GM19240 (cell line): ENCODE measurements around the gene SNAP29.
"Not testable (repeated sequence)": the region's sequence is repeated elsewhere in the genome, so short reads cannot be mapped to it uniquely, and the experiment has no call there.

Source experiments
- DNase-seq: peaks from one replicate; pipeline ENCODE4 v3.0.0; 2011; ENCODE audit warnings: low spot score; ENCODE audit not compliant: insufficient read length

Gene SNAP29

GRCh38 chr22:20834725-20835124, 24.1 kb upstream of the SNAP29 start:
- DNase-seq: no peak

DNA sequence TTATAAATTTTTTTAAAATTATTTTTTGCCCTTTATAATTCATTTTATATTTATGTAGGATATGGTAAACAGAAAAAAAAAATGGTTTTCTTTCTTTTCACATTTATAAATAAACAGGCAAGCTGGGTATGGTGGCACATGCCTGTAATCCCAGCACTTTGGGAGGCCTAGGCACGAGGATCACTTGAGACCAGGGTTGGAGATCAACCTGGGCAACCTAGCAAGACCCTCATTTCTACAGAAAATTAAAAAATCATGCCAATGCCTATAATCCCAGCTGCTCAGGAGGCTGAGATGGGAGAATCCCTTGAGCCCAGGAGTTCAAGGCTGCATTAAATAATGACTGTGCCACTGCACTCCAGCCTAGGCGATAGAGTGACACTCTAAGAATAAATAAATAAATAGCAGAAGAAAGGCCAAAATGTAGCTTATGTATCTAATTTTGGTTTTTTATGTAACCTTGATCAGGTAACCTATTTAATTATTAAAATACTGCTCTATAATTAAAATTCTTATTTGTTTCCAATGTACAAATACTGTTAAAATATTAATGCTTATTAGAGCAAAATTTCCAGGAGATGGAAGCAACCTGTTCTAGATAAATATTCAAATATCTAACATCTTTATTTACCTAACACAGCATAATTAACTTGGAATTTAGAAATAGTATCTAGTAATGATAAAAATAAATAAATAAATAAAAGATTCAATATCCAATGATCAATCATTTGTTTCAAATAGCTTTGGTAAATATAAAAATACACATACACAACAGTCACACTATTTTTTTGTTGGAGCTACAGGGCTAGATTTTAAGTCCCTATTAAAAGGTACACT, 21.6 kb upstream of the SNAP29 start:
- no peak for DNase-seq

DNA sequence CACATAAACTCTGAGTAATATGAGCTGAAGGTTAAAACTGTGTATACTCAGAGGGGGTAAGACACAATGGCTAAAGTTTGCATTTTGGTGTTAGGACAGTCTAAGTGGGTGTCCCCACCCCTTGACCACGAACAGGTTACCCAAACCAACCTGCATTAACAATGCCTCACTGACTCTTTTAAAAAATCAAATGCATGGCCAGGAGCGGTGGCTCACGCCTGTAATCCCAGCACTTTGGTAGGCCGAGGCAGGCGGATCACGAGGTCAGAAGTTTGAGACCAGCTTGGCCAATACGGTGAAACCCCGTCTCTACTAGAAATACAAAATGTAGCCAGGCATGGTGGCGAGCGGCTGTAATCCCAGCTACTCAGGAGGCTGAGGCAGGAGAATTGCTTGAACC, 19.5 kb upstream of the SNAP29 start:
- DNase-seq: not testable (repeated sequence)

DNA sequence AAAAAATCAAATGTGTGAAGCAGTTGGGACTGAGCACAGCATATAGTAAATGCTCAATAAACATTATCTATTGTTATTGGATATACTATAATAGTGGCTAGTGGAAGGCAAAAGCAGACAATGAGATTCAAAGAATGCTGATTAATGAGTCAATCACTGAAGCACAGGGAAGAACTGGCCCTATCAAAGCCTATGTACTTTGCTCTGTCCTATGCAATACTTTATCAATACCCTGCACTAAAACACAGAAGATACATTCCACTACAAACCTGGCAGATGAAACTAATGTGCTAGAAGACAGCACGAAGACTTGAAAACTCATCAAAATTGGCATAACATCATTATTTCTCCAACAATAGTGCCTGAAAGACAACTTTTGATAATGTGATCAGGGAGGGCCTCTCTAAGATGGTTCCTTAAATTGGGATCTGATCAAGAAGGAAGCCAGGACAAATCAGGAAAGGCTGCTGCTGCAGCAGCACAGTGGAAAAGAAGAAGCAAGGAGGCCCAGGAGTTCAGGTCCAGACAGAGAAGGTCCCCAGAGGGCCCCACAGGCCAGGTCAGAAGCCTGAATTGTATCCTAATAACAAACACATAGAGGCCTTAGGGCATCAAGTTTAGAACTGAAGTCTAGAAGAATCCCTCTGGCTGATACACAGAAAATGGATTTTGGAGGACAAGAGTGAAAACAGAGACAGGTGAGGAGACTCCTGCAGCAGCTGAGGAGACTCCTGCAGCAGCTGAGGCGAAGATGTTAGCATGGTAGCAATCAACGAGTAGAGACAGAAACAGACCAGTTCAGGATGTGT, 18.8 kb upstream of the SNAP29 start:
- DNase-seq: no peak

GRCh38 chr22:20840646-20841371, 18.0 kb upstream of the SNAP29 start:
- DNase-seq: no peak

- no peak for DNase-seq
Measured at GRCh38 chr22:20843501-20843900, 15.3 kb upstream of the SNAP29 start.

GRCh38 chr22:20844055-20845037, 14.5 kb upstream of the SNAP29 start:
- no peak for DNase-seq

DNA sequence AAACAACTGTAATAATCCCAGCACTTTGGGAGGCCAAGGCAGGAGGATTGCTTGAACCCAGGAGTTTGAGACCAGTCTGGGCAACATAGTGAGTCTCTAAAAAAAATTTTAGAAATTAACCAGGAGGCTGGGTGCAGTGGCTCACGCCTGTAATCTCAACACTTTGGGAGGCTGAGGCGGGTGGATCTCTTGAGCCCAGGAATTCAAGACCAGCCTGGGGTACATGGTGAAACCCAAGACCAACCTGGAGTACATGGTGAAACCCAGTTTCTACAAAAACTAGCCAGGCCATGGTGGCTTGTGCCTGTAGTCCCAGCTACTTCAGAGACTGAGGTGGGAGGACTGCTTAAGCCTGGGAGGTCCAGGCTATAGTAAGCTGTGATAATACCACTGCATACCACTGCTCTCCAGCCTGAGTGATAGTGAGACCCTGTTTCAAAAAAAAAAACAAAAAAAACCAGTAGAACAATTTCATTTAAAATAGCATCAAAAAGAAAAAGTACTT, 11.4 kb upstream of the SNAP29 start:
- no peak for DNase-seq

DNA sequence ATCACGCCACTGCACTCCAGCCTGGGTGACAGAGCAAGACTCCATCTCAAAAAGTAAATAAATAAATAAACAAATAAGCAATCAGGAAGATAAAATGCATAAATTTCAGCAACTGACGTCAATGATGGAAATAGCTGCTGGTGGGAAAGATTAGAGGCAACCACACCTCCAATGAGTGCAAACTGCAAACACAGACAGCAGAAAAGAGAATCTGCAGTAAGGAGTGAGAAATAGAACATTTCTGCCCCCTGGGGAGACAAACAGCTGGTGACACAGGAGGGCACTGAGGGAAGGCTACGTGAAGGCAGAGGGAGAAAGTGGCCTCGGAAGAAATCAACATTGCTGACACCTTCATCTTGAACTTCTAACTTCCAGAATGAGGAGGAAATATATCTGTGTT, 6.7 kb upstream of the SNAP29 start:
- DNase-seq: no peak

GRCh38 chr22:20852503-20852902, 6.3 kb upstream of the SNAP29 start:
- DNase-seq: no peak

DNA sequence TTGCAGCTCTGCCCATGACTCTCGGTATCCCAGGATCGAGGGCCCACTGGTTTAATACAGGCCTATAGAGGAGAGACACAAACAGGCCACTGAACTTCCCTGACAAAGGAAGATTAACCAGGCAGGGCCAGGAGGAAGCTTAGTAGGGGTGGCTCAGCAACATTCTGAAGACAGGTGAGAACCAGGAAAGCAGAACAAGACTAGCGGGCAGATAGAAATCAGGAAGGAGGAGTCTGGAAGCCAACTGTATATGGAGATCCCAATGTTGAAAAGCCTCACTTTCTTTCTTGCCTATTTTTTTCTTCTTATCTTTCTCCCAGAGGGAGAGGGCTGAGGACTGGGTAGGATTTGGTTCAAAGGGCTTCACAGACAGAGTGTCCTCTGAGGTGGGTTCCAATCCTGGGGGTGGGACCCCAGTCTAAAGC, 5.6 kb upstream of the SNAP29 start:
- no peak for DNase-seq

DNA sequence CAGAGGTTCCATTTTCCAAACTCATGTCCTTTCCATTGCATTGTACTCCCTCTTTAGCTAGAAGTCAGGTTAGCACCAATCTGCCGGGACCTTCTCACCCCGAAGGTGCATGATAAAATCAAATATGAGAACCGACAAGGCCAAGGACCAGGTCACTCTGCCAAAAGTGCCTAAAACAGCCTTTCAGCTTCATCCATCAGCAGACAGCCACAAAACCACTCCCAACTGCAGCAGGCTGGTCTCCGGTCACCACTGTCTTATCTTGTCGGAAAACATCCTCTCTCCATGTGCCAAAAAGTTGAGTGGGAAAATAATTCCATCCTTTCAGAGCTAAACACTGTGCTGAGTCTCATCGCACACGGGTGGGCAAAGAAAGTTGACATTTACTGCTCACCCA, 1.6 kb upstream of the SNAP29 start:
- DNase-seq: no peak

- DNase-seq: peak; percentile 57
Measured at GRCh38 chr22:20857838-20858614, 781 bp upstream of the SNAP29 start.

- no peak for DNase-seq
Measured at GRCh38 chr22:20859615-20860014, 808 bp downstream of the SNAP29 start.

- DNase-seq: no peak
Measured at GRCh38 chr22:20862540-20862939, 3.7 kb downstream of the SNAP29 start.

DNA sequence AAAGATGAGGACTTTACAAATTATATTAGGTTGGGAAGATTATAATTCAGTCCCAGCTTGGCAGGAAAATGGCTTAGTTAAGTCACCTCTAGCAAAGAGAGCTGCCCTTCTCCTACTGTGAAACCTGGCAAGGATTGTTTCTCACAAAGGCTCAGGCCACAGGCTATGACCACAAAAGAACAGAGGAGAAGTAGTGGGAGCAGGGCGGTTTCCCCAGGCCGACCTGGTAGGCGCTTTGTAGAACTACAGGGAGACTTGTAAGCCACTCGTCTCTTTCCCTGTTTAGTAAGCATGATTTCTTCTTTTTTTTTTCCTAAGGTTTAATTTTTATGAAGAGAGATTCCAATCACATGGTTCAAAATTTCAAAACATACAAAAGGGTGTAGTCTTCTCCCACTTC, 4.6 kb downstream of the SNAP29 start:
- DNase-seq: no peak

- no peak for DNase-seq
Measured at GRCh38 chr22:20864186-20864908, 5.5 kb downstream of the SNAP29 start.

DNA sequence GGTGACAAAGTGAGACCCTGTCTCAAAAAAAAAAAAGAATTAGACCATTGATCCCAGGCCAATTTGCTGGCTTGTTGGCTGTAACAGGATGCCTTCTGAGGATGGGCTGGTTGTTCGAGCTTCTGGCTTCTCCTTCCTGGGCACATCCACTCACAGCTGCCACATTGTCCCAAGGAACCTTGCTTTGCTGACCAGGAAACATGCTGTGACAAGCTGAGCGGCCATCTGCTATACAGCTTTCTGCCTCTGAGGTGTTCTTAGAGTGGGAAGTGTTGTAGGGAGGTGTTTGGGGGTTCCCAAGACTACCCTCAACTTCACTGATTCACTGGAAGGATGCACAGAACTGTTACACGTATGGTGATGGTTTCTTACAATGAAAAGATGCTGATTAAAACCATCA, 6.5 kb downstream of the SNAP29 start:
- DNase-seq: no peak

DNA sequence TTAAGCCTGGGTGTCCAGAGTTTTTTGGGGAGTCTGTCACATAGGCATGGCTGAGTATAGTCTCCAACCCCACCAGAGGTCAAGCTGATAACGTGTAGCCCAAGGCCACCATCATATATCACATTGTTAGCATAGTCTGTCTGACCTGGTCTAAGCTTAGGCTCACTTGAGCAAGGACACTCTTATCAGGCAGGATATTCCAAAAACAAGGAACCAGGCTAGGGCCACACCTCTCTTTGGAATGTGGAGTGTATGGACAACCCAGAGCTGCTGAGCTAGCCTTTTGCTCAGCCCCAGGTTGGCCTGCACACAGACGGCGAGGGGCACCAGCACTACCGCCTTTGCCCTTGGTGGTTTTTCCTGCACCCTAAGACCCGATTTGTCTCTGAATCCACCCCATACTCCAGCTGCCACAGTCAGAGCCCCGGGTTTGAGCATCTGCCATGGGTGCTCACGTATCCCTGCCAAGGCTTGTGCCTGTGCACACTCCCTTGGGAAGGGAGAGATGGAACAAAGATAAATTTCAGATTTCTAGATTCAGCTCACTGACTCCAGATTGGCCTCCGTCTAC, 7.2 kb downstream of the SNAP29 start:
- no peak for DNase-seq
